K562 (cell line): ENCODE results near the gene KAZN.

ENCODE experiments used
- TAF9B ChIP-seq: fragments of 450-650 bp; IDR thresholded peaks from 2 replicates; pipeline ENCODE4 v1.6.1; 2018; ENCODE audit warnings: mild to moderate bottlenecking; ENCODE audit not compliant: partially characterized antibody
- ZFPM2 ChIP-seq: fragments of 250-450 bp; sonication (Bioruptor Pico); IDR thresholded peaks from 2 replicates; pipeline ENCODE4 v1.5.1; 2022; ENCODE audit warnings: mild to moderate bottlenecking

DNA sequence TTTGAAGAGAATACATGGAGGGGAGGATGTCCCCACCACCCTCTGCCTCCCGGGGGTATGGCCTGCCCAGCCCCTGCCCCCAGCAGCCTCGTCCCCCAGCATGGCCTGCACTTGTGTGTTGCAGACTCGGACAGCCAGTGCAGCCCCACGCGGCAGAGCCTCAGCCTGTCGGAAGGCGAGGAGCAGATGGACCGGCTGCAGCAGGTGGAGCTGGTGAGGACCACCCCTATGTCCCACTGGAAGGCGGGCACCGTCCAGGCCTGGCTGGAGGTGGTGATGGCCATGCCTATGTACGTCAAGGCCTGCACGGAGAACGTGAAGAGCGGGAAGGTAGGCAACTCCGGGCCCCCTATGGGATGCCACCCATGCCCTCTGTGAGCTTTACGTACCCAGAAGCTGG, 495.6 kb downstream of the KAZN start:
- no peak for TF ChIP-seq TAF9B
- no peak for TF ChIP-seq ZFPM2 (CRISPR knock-in tag)
